Ovary (tissue), 9 donors: ENCODE measurements around the gene HSPBP1. TPM values are rescaled to one million over a fixed set of nuclear protein-coding genes. Genes with fewer than 3 reads are reported as not detected.
A peak's percentile ranks its signal among the peaks of the same experiment; 100 is the strongest.

ENCODE experiments used
- DNase-seq, 5 donors: peaks; one replicate each; pipeline ENCODE4 v3.0.0-alpha.2; 2019 to 2020
- H3K27ac ChIP-seq, 2 donors: fragments of 200-600 bp; one replicate each; pipeline versions ENCODE4 v1.5.1 to v1.8.0; 2019 to 2022
- H3K27me3 ChIP-seq: fragments of 200-600 bp; one replicate; pipeline ENCODE4 v1.8.0; 2022
- H3K36me3 ChIP-seq: fragments of 200-600 bp; sonication (generic); one replicate; pipeline ENCODE4 v1.5.1; 2019
- H3K4me1 ChIP-seq: one replicate; pipeline ENCODE4 v1.8.1; 2013; ENCODE audit warnings: mild to moderate bottlenecking, moderate library complexity; ENCODE audit not compliant: insufficient read depth
- H3K4me3 ChIP-seq: fragments of 200-600 bp; sonication (generic); one replicate; pipeline ENCODE4 v1.5.1; 2017
- H3K9me3 ChIP-seq, 2 donors: fragments of 200-600 bp in 1 of 2; sonication (generic) in 1 of 2; one replicate each; pipeline versions ENCODE4 v1.5.1 to v1.8.1; 2013 to 2019; ENCODE audit warnings: mild to moderate bottlenecking in 1 of 2, moderate library complexity in 1 of 2
- CTCF ChIP-seq, 3 donors: fragments of 450-650 bp in 2 of 3; fragments of 200-600 bp in 1 of 3; IDR thresholded peaks; one replicate each; pipeline versions ENCODE4 v1.5.1 to v1.8.0; 2016 to 2022; ENCODE audit warnings: antibody characterized with exemption in 3 of 3, mild to moderate bottlenecking in 1 of 3
- EP300 ChIP-seq: sonication (generic); formaldehyde crosslinking; IDR thresholded peaks from one replicate; pipeline ENCODE4 v1.6.1; 2017; ENCODE audit warnings: antibody characterized with exemption
- POLR2A ChIP-seq: fragments of 450-650 bp; IDR thresholded peaks from one replicate; pipeline ENCODE4 v1.6.1; 2017; ENCODE audit warnings: antibody characterized with exemption, mild to moderate bottlenecking, moderate library complexity
- WGBS, 3 donors: extraction: QIAGEN DNeasy Blood & Tissue Kit in 1 of 3; methylation state at CpG; one replicate each; pipeline versions ENCODE4 v1.1.5 to v1.1.7; 2013 to 2017; 5-methylcytosine and 5-hydroxymethylcytosine counted together
- intact Hi-C, 4 donors: fragments of 100-400 bp; cut with DNase I; formaldehyde crosslinking; loops; one replicate each; pipeline versions ENCODE4 v1.11.0 to v1.15.1; 2022 to 2023
- polyA plus RNA-seq, 2 donors: library from polyadenylated mRNA; stranded (reverse); fragments of 200-250 nt in 1 of 2; fragments of 350-450 nt in 1 of 2; fragmentation: Illumina TruSeq in 1 of 2; extraction: RNeasy Lipid Tissue Mini Kit (QIAGEN cat#74804) in 1 of 2; gene quantifications; one replicate each; pipeline ENCODE4 v1.2.3, GENCODE V29; 2013 to 2014
- total RNA-seq, 7 donors: library from RNA; depleted of rRNA in 2 of 7; stranded (reverse); fragments of >200 nt in 2 of 7; fragmentation: NEBNext Ultra II Directional in 3 of 7; extraction: Animal tissue kit (Norgen Biotek cat#: 25700) in 3 of 7; gene quantifications; one replicate each; pipeline versions ENCODE4 v1.1.0 to v1.2.4, GENCODE V29; 2016 to 2023
- donor health status: DM: no; HTN: no; CAD: no; lungs with moderate emphysema.
- donor health status: DM: no; HTN: no; CAD: no.
- donor health status: Bipolar disorder and iron deficiency.
- donor health status: DM: yes; HTN: yes; CAD: no.
- donor health status: DM: no; HTN: no; CAD: no.
- donor health status: DM: yes; HTN: yes; CAD: no.

The HSPBP1 gene
- total and polyA plus RNA-seq, 9 donors = 3.6 to 40.7 (median 31.8) TPM

- WGBS, 3 donors = 84 to 89% (median 88%) methylated on average over 8 of the region's 8 CpGs
- no peak for DNase-seq
- H3K27me3 ChIP-seq = no peaks in the 10 kb centered on the region
- intact Hi-C loops = no loop called here
- H3K4me1 ChIP-seq = peaks cover 4% of the 10 kb centered on the region
- no peak for TF ChIP-seq CTCF (IDR thresholded peaks at IDR 0.05)
- no peak for TF ChIP-seq EP300
- TF ChIP-seq POLR2A = no peak
- H3K9me3 ChIP-seq = no peaks in the 10 kb centered on the region
- H3K36me3 ChIP-seq = no peaks in the 10 kb centered on the region
- no peak overlapping the region for H3K4me3 ChIP-seq
- H3K27ac ChIP-seq = no peak overlapping the region
These were observed 36.7 kb upstream of the HSPBP1 start for GRCh38 chr19:55316646-55317045.

DNA sequence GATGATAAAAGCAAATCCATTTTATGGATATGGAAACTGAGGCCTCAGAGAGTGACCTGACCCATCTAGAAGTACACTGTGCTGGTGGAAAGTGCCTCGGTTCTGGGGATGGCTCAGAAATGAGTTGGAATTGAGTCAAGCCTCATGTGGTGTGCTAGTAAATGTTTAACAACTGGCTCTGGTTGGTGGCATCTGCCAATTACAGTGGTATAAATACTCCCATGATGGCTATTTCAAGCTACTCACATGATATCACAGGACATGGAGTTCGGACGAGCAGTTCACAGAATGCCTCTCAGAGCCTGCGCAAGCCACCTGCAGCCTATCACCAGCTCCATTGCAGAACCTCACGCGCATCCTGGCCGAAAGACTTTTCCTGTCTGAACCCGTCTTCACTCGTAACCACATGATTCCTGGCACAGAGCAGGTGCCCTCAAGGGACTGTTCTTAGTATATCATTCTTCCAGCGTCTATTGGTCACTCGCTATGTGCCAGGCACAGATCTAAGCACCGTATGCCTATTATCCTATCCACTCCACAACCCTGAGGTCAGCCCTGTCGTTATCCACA lies 36.1 kb upstream of the HSPBP1 start:
- no peak overlapping the region for H3K4me3 ChIP-seq
- WGBS, 3 donors = 86 to 91% (median 87%) methylated on average over 13 of the region's 13 CpGs
- DNase-seq = no peak
- H3K4me1 ChIP-seq = peaks cover 4% of the 10 kb centered on the region
- no peak overlapping the region for H3K27ac ChIP-seq
- H3K27me3 ChIP-seq = no peaks in the 10 kb centered on the region
- TF ChIP-seq CTCF (IDR thresholded peaks at IDR 0.05) (no peak), EP300 (no peak), POLR2A (no peak)
- intact Hi-C loops = no loop called here
- H3K36me3 ChIP-seq = no peaks in the 10 kb centered on the region
- no peaks in the 10 kb centered on the region for H3K9me3 ChIP-seq

DNA sequence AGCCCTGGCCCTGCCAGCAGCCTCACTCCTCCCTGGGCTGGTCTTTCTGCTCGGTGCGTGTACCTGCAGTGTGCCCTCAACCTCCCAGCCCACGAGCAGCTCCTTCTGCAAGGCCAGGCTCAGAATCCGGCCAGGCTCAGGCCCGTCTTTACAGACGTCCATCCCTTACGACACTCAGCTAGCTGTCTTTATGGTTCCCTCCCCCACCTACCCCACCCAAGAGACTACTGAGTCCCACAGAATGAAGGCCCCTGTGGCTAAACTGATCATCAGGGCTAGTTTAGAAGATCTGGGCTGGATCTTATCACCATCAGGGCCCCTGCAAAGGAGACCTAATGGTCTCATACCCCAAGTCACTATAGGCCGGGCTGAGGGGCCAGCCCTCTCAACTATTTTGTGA lies 34.5 kb upstream of the HSPBP1 start:
- WGBS, 3 donors = 88 to 96% (median 92%) methylated on average over 8 of the region's 8 CpGs

DNA sequence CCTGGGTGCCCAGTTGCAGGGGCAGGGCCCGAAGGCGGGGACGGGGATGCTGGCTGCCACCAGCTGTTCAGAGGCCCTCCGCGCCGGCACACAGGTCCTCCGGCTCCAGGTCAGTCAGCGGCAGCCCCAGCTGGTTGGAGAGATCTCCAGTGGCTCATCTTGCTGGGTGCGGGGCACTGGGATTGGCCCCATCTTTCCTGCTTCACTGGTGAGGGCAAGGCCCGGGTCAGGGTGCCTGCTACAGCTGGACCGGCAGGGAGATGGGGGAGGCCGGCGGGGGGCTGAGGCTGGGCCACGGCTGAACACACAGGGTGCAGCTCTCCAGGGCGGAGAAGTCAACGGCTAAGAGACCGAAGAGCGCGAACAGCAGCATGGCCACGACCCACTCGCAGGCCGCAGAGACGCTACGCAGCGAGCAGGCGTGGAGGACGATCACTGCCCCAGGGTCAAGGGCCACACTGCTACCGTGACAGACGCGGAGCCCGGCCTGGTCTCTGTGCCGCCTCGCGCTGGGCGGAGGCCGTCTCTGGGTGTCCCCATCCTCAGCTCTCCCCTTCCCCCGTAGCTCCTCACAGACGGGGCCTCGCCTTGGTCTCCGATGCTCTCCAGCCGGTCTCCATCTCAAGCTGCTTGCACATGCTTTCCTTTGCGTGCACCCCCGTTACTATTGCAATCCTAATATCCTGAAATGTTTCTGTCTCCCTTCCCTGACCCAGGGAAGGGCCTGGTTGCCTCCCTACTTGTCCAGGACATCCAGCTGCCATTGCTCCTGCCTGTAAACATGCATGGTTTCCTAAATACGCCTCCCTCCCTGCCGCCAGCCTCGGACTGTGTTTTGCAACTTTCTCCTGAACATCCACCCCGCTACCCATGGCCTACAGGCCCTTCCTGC lies 33.0 kb upstream of the HSPBP1 start:
- Histone ChIP-seq H3K4me3 (no peak overlapping the region), H3K4me1 (peaks cover 4% of the 10 kb centered on the region), H3K9me3 (no peaks in the 10 kb centered on the region), H3K27ac (peak overlapping the region; percentile 37 to 47), H3K27me3 (no peaks in the 10 kb centered on the region), H3K36me3 (no peaks in the 10 kb centered on the region)
- intact Hi-C loops = no loop called here
- WGBS, 3 donors = 19 to 42% (median 28%) methylated on average over 47 of the region's 47 CpGs
- TF ChIP-seq POLR2A = no peak
- TF ChIP-seq CTCF (IDR thresholded peaks at IDR 0.05) = no peak
- TF ChIP-seq EP300 = no peak
- DNase-seq = peak in 3 of 5 donors; percentile 42 to 54 (median 50)

More for the DNA sequence above, 34.5 kb upstream of the HSPBP1 start:
- Histone ChIP-seq H3K4me3 (no peak overlapping the region), H3K9me3 (no peaks in the 10 kb centered on the region), H3K4me1 (peaks cover 4% of the 10 kb centered on the region), H3K27me3 (no peaks in the 10 kb centered on the region), H3K27ac (no peak overlapping the region), H3K36me3 (no peaks in the 10 kb centered on the region)
- DNase-seq = no peak
- no peak for TF ChIP-seq POLR2A
- TF ChIP-seq CTCF (IDR thresholded peaks at IDR 0.05) = no peak
- no peak for TF ChIP-seq EP300
- intact Hi-C loops = no loop called here
